Coronary artery (tissue), 2 donors: ENCODE measurements around the gene CHST3.

Experiments
- DNase-seq: peaks from one replicate; pipeline ENCODE4 v3.0.0-alpha.2; 2017; ENCODE audit warnings: low spot score
- H3K27ac ChIP-seq, 2 donors: fragments of 200-600 bp; sonication (generic); one replicate each; pipeline ENCODE4 v1.5.1; 2016 to 2019
- H3K4me3 ChIP-seq: fragments of 200-600 bp; sonication (generic); 2 replicates; pipeline ENCODE4 v1.5.1; 2016; ENCODE audit warnings: mild to moderate bottlenecking, moderate library complexity
- TF ChIP-seq, protein P1 (sequence below): fragments of 200-600 bp; sonication (generic); IDR thresholded peaks from one replicate; pipeline ENCODE4 v1.5.1; 2019; ENCODE audit warnings: antibody characterized with exemption

Gene CHST3

DNA sequence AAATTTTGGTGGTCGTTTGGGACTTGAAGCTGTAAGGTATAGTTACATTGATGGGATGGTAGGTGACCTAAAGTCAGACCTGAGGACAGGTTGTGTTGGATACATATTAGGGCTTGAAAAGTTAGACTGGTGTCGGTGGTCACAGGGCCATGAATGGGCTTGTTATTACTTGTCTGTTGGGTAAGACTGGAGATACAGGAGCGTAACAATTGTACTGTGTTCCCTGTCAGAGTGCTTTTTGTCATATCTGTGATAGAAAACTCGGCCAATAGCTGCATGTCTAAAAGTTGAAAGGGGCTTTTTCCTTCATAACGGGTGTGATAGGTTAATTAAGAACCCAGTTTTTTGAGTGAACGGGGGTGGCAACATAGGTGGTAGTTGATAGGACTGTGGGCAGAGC, 13.5 kb upstream of the CHST3 start:
- no peak overlapping the region for H3K27ac ChIP-seq
- DNase-seq = no peak
- TF ChIP-seq, protein P1, sequence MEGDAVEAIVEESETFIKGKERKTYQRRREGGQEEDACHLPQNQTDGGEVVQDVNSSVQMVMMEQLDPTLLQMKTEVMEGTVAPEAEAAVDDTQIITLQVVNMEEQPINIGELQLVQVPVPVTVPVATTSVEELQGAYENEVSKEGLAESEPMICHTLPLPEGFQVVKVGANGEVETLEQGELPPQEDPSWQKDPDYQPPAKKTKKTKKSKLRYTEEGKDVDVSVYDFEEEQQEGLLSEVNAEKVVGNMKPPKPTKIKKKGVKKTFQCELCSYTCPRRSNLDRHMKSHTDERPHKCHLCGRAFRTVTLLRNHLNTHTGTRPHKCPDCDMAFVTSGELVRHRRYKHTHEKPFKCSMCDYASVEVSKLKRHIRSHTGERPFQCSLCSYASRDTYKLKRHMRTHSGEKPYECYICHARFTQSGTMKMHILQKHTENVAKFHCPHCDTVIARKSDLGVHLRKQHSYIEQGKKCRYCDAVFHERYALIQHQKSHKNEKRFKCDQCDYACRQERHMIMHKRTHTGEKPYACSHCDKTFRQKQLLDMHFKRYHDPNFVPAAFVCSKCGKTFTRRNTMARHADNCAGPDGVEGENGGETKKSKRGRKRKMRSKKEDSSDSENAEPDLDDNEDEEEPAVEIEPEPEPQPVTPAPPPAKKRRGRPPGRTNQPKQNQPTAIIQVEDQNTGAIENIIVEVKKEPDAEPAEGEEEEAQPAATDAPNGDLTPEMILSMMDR = no peak
- H3K4me3 ChIP-seq = no peak overlapping the region

GRCh38 chr10:71952745-71953144, 11.4 kb upstream of the CHST3 start:
- Histone ChIP-seq H3K27ac (no peak overlapping the region), H3K4me3 (no peak overlapping the region)
- TF ChIP-seq, protein P1 = no peak
- DNase-seq = peak; percentile 4

GRCh38 chr10:71957546-71958275, 6.5 kb upstream of the CHST3 start:
- TF ChIP-seq, protein P1 = no peak
- DNase-seq = no peak
- no peak overlapping the region for H3K27ac ChIP-seq

DNA sequence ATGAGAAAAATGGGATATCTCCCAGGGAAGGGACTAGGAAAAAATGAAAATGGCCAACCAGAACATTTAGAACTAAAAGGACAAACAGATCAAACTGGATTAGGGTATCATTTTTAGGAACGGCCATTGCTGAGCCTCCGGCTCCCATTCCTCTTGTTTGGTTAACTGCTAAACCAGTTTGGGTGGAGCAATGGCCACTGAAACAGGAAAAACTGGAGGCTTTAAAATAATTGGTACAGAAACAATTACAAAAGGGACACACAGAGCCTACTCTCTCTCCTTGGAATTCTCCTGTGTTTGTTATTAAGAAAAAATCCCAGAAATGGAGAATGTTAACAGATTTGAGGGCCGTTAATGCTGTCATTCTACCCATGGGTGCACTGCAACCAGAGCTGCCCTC, 4.7 kb upstream of the CHST3 start:
- Histone ChIP-seq H3K4me3 (no peak overlapping the region), H3K27ac (no peak overlapping the region)
- TF ChIP-seq, protein P1 = no peak
- DNase-seq = no peak

More at GRCh38 chr10:71957546-71958275, 6.5 kb upstream of the CHST3 start:
- no peak overlapping the region for H3K4me3 ChIP-seq

GRCh38 chr10:71961831-71962230, 2.4 kb upstream of the CHST3 start:
- no peak overlapping the region for H3K27ac ChIP-seq
- no peak for DNase-seq
- no peak overlapping the region for H3K4me3 ChIP-seq
- TF ChIP-seq, protein P1 = no peak

GRCh38 chr10:71962901-71963300, 1.3 kb upstream of the CHST3 start:
- Histone ChIP-seq H3K4me3 (peak overlapping the region; percentile 82), H3K27ac (peak overlapping the region; percentile 96 to 98)
- TF ChIP-seq, protein P1 = no peak
- DNase-seq = no peak
